Fibroblast of skin of abdomen (primary cell): ENCODE data around the gene PDE3A.
"Not testable (repeated sequence)": the region's sequence is repeated elsewhere in the genome, so short reads cannot be mapped to it uniquely, and the experiment has no call there.

ENCODE experiments used
- DNase-seq: peaks from one replicate; pipeline ENCODE4 v3.0.0-alpha.2; 2013

PDE3A gene

GRCh38 chr12:20497707-20498106, 129.4 kb downstream of the PDE3A start:
- DNase-seq: no peak

DNA sequence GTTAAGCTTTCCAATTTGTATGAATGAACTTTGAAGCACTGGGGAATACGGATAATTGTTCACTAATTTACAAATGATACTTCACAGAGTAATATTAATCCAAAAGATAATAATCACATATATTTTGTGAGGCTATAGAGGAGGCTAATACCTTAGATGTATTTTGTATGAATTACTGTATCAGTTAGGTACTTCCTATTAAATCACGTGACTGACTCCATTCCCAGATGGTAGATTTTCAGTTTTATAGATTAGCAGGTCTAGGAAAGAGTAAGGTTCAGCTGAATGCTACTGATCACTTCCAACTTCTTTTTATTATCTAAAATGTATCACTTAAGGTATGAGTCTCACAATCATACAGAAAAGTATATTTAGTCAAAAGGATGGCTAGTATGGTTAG, 133.6 kb downstream of the PDE3A start:
- DNase-seq: no peak

DNA sequence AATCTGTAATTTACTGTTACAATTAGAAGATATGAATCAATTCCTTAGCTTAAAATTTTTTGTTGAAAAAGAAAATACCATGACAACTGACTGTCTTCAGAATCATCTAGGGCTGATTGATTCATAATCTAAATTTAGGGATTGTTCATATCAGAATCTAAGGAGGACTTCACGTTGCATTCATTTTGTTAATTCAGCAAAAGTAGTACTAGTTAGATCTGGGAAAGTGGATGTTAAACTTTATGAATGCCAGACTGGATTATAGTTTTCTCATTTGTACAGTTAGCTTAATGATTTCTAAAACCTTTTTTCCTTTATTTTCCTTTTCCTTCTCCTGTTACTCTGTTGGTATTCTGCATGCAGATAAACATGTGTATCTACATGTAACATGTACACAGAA, 135.5 kb downstream of the PDE3A start:
- no peak for DNase-seq

- DNase-seq: no peak
These were observed 136.7 kb downstream of the PDE3A start for GRCh38 chr12:20505056-20505455.

GRCh38 chr12:20507056-20507455, 138.7 kb downstream of the PDE3A start:
- DNase-seq: no peak

DNA sequence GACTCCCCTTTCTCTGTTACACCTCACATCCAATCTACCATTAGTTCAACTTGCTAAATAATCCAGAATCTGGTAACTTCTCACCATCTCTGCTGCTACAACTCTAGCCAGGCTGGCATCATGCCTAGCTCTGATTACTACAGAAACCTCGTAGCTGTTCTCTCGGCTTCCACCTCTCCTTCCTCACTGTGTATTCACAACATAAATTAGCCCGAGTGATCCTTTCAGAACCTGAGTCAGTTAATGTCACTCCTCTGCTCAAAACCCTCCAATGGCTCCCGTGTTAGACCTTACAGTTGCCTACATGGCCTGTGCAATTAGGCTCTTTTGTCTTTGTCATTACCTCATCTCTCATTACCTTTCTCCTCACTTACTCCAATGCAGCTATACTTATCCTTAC, 139.4 kb downstream of the PDE3A start:
- DNase-seq: no peak

GRCh38 chr12:20508359-20508758, 140.0 kb downstream of the PDE3A start:
- DNase-seq: peak; percentile 48

DNA sequence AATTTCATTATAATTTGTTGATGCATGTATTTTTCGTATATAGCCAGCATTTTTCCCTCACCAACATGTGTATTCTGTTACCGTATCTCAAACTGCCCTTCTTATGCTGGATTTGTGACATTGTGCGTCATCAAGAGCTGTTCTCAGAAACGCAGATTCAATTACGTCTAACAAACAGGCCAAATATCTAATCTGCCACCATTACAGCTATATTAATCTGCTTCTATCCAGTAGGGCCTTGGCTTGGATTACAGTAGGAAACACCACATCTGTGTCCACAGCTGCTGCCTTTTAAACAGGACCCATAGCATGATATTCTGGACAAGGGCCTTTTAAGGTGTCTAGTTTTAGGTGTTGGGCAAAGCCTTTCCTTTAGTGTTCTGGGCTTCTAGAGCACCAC, 140.6 kb downstream of the PDE3A start:
- DNase-seq: no peak

DNA sequence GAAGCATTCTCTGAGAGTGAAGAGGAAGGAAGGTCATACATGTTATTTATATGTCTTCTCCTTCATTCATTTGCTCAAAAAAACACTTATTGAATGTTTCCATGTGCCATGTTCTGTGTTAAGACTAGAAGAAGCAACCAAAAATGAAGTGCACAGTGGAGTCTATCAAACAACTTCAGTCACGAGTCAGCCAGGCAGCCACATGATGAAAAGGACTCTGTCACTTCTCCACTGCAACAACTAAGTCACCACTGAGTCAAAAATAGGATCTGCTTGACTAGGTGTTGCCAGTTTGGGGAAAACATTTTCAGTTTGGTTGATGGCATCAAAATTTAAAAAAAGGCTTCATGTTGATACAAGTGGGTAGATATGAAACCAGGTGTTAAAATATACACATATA, 142.5 kb downstream of the PDE3A start:
- DNase-seq: no peak

GRCh38 chr12:20513189-20513588, 144.9 kb downstream of the PDE3A start:
- no peak for DNase-seq

DNA sequence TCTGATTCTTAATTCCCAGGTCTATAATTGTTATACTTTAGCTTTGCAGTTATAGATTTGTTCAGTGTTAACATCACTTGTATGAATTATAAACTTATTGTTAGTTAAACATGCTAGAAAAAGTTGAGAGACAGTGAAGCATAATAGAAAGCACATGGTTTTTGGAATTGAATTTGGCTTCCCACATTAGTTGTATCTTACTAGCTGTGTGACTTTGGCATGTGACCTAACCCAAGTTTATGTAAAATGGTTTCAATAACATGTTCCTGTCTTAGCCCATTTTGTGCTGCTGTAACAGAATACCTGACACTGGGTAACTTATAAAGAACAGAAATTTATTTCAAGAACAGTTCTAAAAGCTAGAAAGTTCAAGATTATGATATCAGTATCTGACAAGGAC, 146.3 kb downstream of the PDE3A start:
- no peak for DNase-seq

DNA sequence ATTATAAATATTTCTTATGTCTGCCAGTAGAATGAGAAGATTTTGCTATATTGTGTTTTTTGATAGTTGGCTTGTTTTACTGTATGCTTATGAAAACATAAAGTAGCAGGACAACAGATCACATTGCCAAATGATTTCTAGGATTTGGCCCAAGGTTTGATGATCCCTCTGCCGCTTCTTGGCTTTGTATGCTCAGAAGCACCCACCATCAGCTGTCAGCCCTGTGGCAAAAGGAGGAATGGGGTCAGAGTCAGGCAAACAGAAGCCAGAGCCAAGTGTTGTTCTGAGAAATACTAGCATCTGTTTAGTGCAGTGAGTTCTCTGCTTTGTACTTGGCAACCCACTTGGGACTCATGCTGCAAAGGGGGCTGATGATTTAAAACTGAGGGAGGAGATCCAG, 152.2 kb downstream of the PDE3A start:
- no peak for DNase-seq

GRCh38 chr12:20523658-20524057, 155.3 kb downstream of the PDE3A start:
- DNase-seq: peak; percentile 30

- no peak for DNase-seq
These were observed 155.8 kb downstream of the PDE3A start for GRCh38 chr12:20524113-20524512.

- no peak for DNase-seq
These were observed 156.8 kb downstream of the PDE3A start for GRCh38 chr12:20525064-20525610.

DNA sequence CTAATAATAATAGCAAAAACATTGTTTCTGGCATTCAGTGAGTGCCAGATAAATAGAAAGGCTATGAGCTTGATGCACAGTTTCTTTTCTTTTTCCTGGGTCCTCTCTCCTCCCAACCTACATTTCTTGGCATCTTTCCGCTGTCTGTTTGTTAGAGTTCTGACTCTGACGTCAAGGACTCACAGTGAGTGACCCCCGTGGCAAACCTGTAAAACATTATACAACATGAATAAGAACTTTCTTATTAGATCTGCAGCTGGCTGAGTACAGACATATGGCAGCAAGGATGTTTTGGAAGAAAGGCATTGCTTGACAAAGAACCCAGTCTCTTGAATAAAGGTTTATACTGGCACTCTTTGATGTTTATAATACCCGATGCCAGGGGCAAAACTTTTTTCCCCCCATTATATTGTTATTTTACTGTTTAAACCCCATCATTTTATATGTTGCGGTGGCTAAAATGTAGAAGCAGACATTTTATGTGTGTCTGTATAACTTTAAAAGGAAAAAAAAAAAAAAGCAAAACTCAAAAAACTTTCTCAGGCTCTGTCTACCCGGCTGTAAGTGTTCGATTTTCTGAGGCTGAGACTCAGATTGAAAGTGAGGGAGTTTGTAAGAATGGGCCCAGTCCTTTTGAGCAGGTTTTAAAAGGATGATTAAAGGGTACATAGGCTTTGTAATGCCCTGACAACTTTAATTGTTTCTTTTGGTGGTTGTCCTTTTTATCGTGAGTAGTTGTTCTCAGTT, 159.3 kb downstream of the PDE3A start:
- peak; percentile 62 for DNase-seq

DNA sequence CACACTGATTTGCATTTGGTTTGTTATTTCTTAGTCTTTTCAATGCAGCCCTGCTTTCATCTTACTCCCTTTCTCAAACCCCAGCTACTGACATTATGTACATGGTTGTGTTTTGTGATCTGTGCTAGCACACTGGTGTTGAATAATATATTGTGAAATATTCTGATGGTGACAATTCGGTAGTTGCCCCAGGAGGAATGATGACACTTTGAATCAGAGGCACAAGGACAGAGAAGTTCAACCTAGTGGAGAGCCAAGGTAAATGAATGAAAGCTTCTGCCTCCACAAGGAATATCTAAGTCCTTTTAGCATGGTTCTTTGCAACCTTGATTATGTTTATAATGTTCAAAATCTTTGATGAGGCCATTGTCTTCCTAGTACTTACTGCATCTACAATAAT, 159.9 kb downstream of the PDE3A start:
- DNase-seq: no peak

DNA sequence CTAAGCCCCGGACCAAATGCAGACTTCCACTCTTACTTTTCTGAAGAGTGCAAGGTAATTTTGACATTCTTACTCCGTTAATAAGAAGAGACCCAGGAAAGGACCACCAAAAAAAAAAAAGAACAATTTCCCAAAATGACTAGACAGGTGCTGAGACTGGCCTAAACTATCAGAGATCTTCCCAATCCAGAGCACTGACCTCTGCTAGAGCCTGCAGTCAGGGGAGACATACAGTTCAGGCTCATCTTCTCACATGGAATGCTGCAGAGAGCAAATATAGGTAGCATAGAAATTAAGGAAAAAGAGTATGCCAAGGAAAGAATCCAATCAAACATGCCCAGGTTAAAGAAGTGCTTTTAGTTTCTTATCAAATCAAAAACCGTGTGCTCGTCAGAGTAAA, 177.9 kb downstream of the PDE3A start:
- no peak for DNase-seq

- peak; percentile 14 for DNase-seq
These were observed 179.7 kb downstream of the PDE3A start for GRCh38 chr12:20547816-20548575.

DNA sequence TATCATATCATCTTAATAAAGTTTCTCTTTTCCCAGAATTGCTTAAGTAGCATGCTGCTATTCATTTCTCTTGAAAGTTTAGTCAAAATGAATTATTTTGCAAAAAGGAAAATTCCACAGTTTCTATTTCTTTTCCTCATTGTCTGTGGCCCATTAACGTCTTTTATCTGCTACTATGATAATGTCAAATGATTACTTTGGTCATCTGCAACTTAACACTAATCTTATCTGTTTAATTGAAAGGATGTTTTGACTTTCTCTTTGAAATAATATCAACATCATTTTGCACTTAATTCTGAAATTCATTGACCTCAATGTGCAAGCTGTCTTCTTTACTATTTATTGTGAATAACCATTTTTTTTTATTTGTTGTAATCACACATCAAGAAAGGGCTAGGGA, 180.3 kb downstream of the PDE3A start:
- no peak for DNase-seq

GRCh38 chr12:20549108-20549719, 180.9 kb downstream of the PDE3A start:
- peak; percentile 31 for DNase-seq

GRCh38 chr12:20551742-20552442, 183.6 kb downstream of the PDE3A start:
- DNase-seq: not testable (repeated sequence)

GRCh38 chr12:20552586-20552985, 184.2 kb downstream of the PDE3A start:
- not testable (repeated sequence) for DNase-seq
